OCI-LY1 (cell line): ENCODE data around the gene PLAAT4.

ENCODE experiments used
- H2AFZ ChIP-seq: fragments of 200-600 bp; sonication (generic), shearing (Covaris generic); 2 replicates; pipeline ENCODE4 v1.6.0; 2014; ENCODE audit warnings: antibody characterized with exemption, mild to moderate bottlenecking, low read length
- H3F3A ChIP-seq: fragments of 200-600 bp; sonication (generic), shearing (Covaris generic); 2 replicates; pipeline ENCODE4 v1.6.0; 2014; ENCODE audit warnings: mild to moderate bottlenecking, antibody characterized with exemption, low read length, moderate library complexity; ENCODE audit not compliant: insufficient read depth
- H3K27ac ChIP-seq: fragments of 200-600 bp; sonication (generic); 2 replicates; pipeline ENCODE4 v1.5.1; 2014; ENCODE audit warnings: low read length, mixed run types, mild to moderate bottlenecking, low read depth; ENCODE audit not compliant: poor library complexity, severe bottlenecking
- H3K27me3 ChIP-seq: fragments of 200-600 bp; sonication (generic); 2 replicates; pipeline ENCODE4 v1.6.0; 2014; ENCODE audit warnings: antibody characterized with exemption, mild to moderate bottlenecking, low read length, moderate library complexity; ENCODE audit not compliant: insufficient read depth
- H3K36me3 ChIP-seq: fragments of 200-600 bp; sonication (generic); 2 replicates; pipeline ENCODE4 v1.6.1; 2014; ENCODE audit warnings: mild to moderate bottlenecking, antibody characterized with exemption, low read length, moderate library complexity, mixed read lengths; ENCODE audit not compliant: insufficient read depth
- H3K4me1 ChIP-seq: fragments of 200-600 bp; sonication (generic); 2 replicates; pipeline ENCODE4 v1.5.1; 2014; ENCODE audit warnings: mild to moderate bottlenecking, low read length, moderate library complexity; ENCODE audit not compliant: insufficient read depth, severe bottlenecking
- H3K4me2 ChIP-seq: fragments of 200-600 bp; sonication (generic), shearing (Covaris generic); 2 replicates; pipeline ENCODE4 v1.6.1; 2014; ENCODE audit warnings: low read length
- H3K4me3 ChIP-seq: fragments of 200-600 bp; sonication (generic); 2 replicates; pipeline ENCODE4 v1.5.1; 2014; ENCODE audit warnings: low read length, low read depth, mild to moderate bottlenecking, mixed read lengths; ENCODE audit not compliant: poor library complexity, severe bottlenecking
- H3K79me2 ChIP-seq: fragments of 200-600 bp; shearing (Covaris generic); 2 replicates; pipeline ENCODE4 v1.6.1; 2016; ENCODE audit warnings: mixed run types, low read length, mixed read lengths; ENCODE audit not compliant: insufficient read depth
- H3K9ac ChIP-seq: fragments of 200-600 bp; sonication (generic), shearing (Covaris generic); 2 replicates; pipeline ENCODE4 v1.6.1; 2014; ENCODE audit warnings: mild to moderate bottlenecking, low read length, mixed read lengths
- H3K9me2 ChIP-seq: fragments of 200-600 bp; sonication (generic), shearing (Covaris generic); 2 replicates; pipeline ENCODE4 v1.6.1; 2014; ENCODE audit warnings: low read depth, mild to moderate bottlenecking, low read length, mixed read lengths
- H3K9me3 ChIP-seq: fragments of 200-600 bp; shearing (Covaris generic); 2 replicates; pipeline ENCODE4 v1.6.1; 2014; ENCODE audit warnings: low read length, mixed read lengths
- H4K20me1 ChIP-seq: fragments of 200-600 bp; sonication (generic), shearing (Covaris generic); 2 replicates; pipeline ENCODE4 v1.6.0; 2016; ENCODE audit warnings: mild to moderate bottlenecking, low read length; ENCODE audit not compliant: insufficient read depth
- CTCF ChIP-seq: fragments of 200-600 bp; sonication (generic), shearing (Covaris generic); IDR thresholded peaks from 2 replicates; pipeline ENCODE4 v1.5.1; 2017; ENCODE audit warnings: mild to moderate bottlenecking, antibody characterized with exemption, low read length, moderate library complexity, mixed read lengths
- EZH2 ChIP-seq: fragments of 200-600 bp; sonication (generic), shearing (Covaris generic); IDR thresholded peaks from 2 replicates; pipeline ENCODE4 v1.8.0; 2017; ENCODE audit warnings: borderline replicate concordance, mixed run types, mild to moderate bottlenecking, antibody characterized with exemption, low read length, moderate library complexity, mixed read lengths

The PLAAT4 gene

GRCh38 chr11:63511048-63511748 lies 25.4 kb upstream of the PLAAT4 start:
- no peaks in the 10 kb centered on the region for H3K4me1 ChIP-seq
- H3F3A ChIP-seq: no peaks in the 10 kb centered on the region
- no peaks in the 10 kb centered on the region for H3K36me3 ChIP-seq
- 0 out of 2 replicates have a peak, but pooled peaks cover 6% of the 10 kb centered on the region for H3K27me3 ChIP-seq
- H3K4me2 ChIP-seq: no peak overlapping the region
- no peaks in the 10 kb centered on the region for H3K79me2 ChIP-seq
- no peaks in the 10 kb centered on the region for H3K9me2 ChIP-seq
- H3K9ac ChIP-seq: no peak overlapping the region
- TF ChIP-seq CTCF: no peak
- no peak for TF ChIP-seq EZH2
- no peak overlapping the region for H3K4me3 ChIP-seq
- H3K27ac ChIP-seq: no peak overlapping the region
- no peaks in the 10 kb centered on the region for H4K20me1 ChIP-seq
- H3K9me3 ChIP-seq: no peaks in the 10 kb centered on the region
- H2AFZ ChIP-seq: no peak overlapping the region

DNA sequence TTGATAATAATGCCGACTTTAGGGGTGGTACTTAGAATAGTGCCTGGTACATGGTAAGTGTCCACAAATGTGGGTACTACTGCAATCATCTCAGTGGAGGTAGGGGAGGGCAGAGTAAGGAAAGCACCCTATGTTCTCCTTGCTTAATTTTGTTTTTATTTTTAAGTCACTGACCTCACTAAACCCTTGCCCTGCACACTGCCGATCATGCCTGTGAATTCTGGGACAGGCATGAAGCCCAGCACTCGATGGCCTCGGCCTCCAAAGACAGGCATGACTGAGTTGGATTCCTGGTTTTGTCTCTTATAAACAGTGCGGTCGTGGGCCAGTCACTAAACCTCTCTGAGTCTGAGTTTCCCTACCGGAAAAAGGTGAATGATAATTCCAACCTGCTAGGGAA lies 23.8 kb upstream of the PLAAT4 start:
- Histone ChIP-seq H2AFZ (no peak overlapping the region), H4K20me1 (no peaks in the 10 kb centered on the region), H3K9me3 (no peaks in the 10 kb centered on the region), H3K27me3 (0 out of 2 replicates have a peak, but pooled peaks cover 6% of the 10 kb centered on the region), H3K4me1 (no peaks in the 10 kb centered on the region), H3K9me2 (no peaks in the 10 kb centered on the region), H3F3A (no peaks in the 10 kb centered on the region), H3K9ac (no peak overlapping the region), H3K4me3 (no peak overlapping the region), H3K79me2 (no peaks in the 10 kb centered on the region), H3K4me2 (no peak overlapping the region), H3K36me3 (no peaks in the 10 kb centered on the region), H3K27ac (no peak overlapping the region)
- no peak for TF ChIP-seq CTCF
- no peak for TF ChIP-seq EZH2

- no peak overlapping the region for H3K4me2 ChIP-seq
- H3K4me3 ChIP-seq: no peak overlapping the region
- no peak overlapping the region for H2AFZ ChIP-seq
- no peak overlapping the region for H3K27ac ChIP-seq
- no peaks in the 10 kb centered on the region for H4K20me1 ChIP-seq
- H3K9ac ChIP-seq: no peak overlapping the region
- no peaks in the 10 kb centered on the region for H3K9me3 ChIP-seq
- no peaks in the 10 kb centered on the region for H3F3A ChIP-seq
- H3K36me3 ChIP-seq: no peaks in the 10 kb centered on the region
- no peaks in the 10 kb centered on the region for H3K79me2 ChIP-seq
- TF ChIP-seq CTCF: no peak
- TF ChIP-seq EZH2: no peak
- no peaks in the 10 kb centered on the region for H3K9me2 ChIP-seq
- H3K4me1 ChIP-seq: no peaks in the 10 kb centered on the region
- H3K27me3 ChIP-seq: 0 out of 2 replicates have a peak, but pooled peaks cover 6% of the 10 kb centered on the region
These were observed 20.5 kb upstream of the PLAAT4 start for GRCh38 chr11:63516109-63516508.
